ENCODE measurements around the gene TMEM94.
A peak's percentile ranks its signal among the peaks of the same experiment; 100 is the strongest.

Gene TMEM94

GRCh38 chr17:75512926-75513640, 56.6 kb downstream of the TMEM94 start:
- peak overlapping the region; percentile 70 for H3K4me3 ChIP-seq (ENCODE audit: low read depth, low read length)
- peaks cover 2% of the 10 kb centered on the region for H3K79me2 ChIP-seq
- no peaks in the 10 kb centered on the region for H3K9me3 ChIP-seq (ENCODE audit: control insufficient read depth, low read length)
- H2AFZ ChIP-seq: no peak overlapping the region
- H3K27ac ChIP-seq: peak overlapping the region; percentile 89
- peaks cover 14% of the 10 kb centered on the region for H3K4me1 ChIP-seq
- H3K9ac ChIP-seq: no peak overlapping the region
- no peak for TF ChIP-seq CTCF (IDR thresholded peaks at IDR 0.05)
- no peaks in the 10 kb centered on the region for H3K36me3 ChIP-seq (ENCODE audit: control insufficient read depth, insufficient read depth, low read length)
- no peaks in the 10 kb centered on the region for H3K27me3 ChIP-seq (ENCODE audit: control insufficient read depth, insufficient read depth, low read length)
- H3K4me2 ChIP-seq (ENCODE audit: low read length): no peak overlapping the region

- H3K4me1 ChIP-seq: peaks cover 14% of the 10 kb centered on the region
Measured at GRCh38 chr17:75513641-75514000, 57.2 kb downstream of the TMEM94 start.

GRCh38 chr17:75514299-75514918, 58.0 kb downstream of the TMEM94 start:
- peak overlapping the region; percentile 85 for H3K4me2 ChIP-seq (ENCODE audit: low read length)
- no peaks in the 10 kb centered on the region for H3K36me3 ChIP-seq (ENCODE audit: control insufficient read depth, insufficient read depth, low read length)
- H3K9ac ChIP-seq: no peak overlapping the region
- H3K27ac ChIP-seq: peak overlapping the region; percentile 89
- TF ChIP-seq CTCF (IDR thresholded peaks at IDR 0.05): no peak
- peak overlapping the region; percentile 70 for H3K4me3 ChIP-seq (ENCODE audit: low read depth, low read length)
- H3K79me2 ChIP-seq: peaks cover 2% of the 10 kb centered on the region
- H3K9me3 ChIP-seq (ENCODE audit: control insufficient read depth, low read length): no peaks in the 10 kb centered on the region
- H2AFZ ChIP-seq: peak overlapping the region; percentile 100
- H3K4me1 ChIP-seq: peaks cover 8% of the 10 kb centered on the region
- H3K27me3 ChIP-seq (ENCODE audit: control insufficient read depth, insufficient read depth, low read length): no peaks in the 10 kb centered on the region

More at GRCh38 chr17:75513641-75514000, 57.2 kb downstream of the TMEM94 start:
- TF ChIP-seq CTCF (IDR thresholded peaks at IDR 0.05): no peak
- Histone ChIP-seq H3K9me3 (ENCODE audit: control insufficient read depth, low read length) (no peaks in the 10 kb centered on the region), H3K4me3 (ENCODE audit: low read depth, low read length) (peak overlapping the region; percentile 70), H2AFZ (no peak overlapping the region), H3K9ac (no peak overlapping the region), H3K36me3 (ENCODE audit: control insufficient read depth, insufficient read depth, low read length) (no peaks in the 10 kb centered on the region), H3K4me2 (ENCODE audit: low read length) (peak overlapping the region; percentile 85), H3K79me2 (peaks cover 2% of the 10 kb centered on the region), H3K27ac (peak overlapping the region; percentile 89), H3K27me3 (ENCODE audit: control insufficient read depth, insufficient read depth, low read length) (no peaks in the 10 kb centered on the region)

- TF ChIP-seq CTCF (IDR thresholded peaks at IDR 0.05): no peak
- H3K9me3 ChIP-seq (ENCODE audit: control insufficient read depth, low read length): no peaks in the 10 kb centered on the region
- H2AFZ ChIP-seq: peak overlapping the region; percentile 100
- no peaks in the 10 kb centered on the region for H3K36me3 ChIP-seq (ENCODE audit: control insufficient read depth, insufficient read depth, low read length)
- peak overlapping the region; percentile 70 for H3K4me3 ChIP-seq (ENCODE audit: low read depth, low read length)
- H3K27ac ChIP-seq: peak overlapping the region; percentile 89
- H3K9ac ChIP-seq: peak overlapping the region; percentile 56
- H3K79me2 ChIP-seq: peaks cover 2% of the 10 kb centered on the region
- H3K4me1 ChIP-seq: peaks cover 8% of the 10 kb centered on the region
- no peaks in the 10 kb centered on the region for H3K27me3 ChIP-seq (ENCODE audit: control insufficient read depth, insufficient read depth, low read length)
- peak overlapping the region; percentile 85 for H3K4me2 ChIP-seq (ENCODE audit: low read length)
Measured at GRCh38 chr17:75514919-75515495, 58.6 kb downstream of the TMEM94 start.
